Activated gamma-delta T cell treated with anti-CD3 and anti-CD28 coated beads, Interleukin-2, amount 50 U/mL, for 16 hours (primary cell): ENCODE measurements around the gene RPS23.
"Not testable (repeated sequence)": the region's sequence is repeated elsewhere in the genome, so short reads cannot be mapped to it uniquely, and the experiment has no call there.

Experiments used
- DNase-seq: peaks from one replicate; pipeline ENCODE4 v3.0.0-alpha.2; 2020; ENCODE audit warnings: low read depth

The RPS23 gene

DNA sequence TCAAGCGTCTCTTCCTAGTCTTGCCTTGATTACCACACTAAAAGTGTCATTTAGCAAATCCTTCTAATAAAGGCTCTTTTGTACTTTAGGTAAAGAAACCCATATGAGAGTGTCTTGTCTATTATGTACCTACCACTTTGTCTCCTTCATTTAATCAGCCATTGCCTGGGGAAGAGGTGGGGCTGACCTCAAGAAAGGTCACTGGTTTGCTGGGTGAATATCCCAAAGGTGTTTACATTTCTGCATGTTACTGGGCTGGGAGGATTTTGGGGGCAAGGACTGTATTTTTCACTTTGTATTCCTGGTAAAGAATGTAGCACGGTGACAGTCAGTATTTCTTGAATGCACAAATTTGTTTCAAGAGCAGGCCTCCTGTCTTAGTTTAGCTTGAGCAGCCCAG lies 11.9 kb upstream of the RPS23 start:
- no peak for DNase-seq

DNA sequence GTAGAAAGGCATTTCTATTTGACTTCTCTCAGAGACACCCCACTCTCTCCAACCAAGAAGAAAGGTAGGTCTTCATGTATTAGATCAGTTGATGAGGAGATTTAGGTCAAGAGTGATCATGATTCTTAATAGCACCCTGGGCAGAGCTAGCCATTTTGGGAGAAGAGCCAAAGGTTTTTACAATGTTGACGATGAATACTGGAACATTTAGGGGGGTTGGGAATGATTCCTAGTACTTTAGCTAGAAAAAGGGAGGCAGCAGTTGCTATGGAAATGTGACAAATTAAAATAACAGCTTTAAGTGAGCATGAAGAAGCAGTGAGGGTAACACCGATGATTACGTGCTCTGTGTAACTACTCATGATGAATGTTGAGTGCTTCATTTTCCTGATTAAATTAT lies 9.5 kb upstream of the RPS23 start:
- no peak for DNase-seq

DNA sequence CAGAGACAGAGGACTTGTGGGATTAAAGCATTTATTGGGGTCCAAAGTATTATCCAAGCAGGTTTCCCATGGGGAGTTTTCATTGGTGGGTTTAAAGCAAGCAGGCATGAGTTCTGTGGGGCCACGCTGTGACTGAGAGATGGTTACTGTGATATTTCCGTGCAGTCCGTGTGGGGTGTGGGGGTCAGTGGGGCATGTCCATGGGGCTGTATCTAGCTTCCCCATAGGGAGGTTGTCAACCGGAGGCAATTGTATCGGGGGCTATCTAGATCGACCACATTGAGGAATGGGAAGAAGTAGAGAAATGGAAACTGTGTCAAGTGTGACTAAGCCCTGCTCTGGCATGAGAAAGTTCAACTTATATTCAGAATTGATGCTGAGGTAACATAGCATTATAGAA lies 7.1 kb upstream of the RPS23 start:
- DNase-seq, result no peak

DNA sequence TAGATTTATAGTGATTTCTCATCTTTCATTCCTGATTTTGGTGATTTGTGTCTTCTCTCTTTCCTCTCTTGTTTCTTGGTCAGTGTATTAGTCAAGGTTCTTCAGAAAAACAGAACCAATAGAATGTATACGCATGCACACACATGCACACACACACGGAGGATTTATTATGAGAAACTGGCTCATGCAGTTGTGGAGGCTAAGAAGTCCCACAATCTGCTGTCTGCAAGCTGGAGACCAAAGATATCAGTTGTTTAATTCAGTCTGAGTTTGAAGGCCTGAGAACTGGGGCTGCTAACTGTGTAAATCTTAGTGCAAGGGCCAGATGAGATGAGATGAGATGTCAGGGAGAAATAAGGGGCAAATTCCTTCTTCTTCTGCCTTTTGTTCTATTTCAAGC lies 5.7 kb upstream of the RPS23 start:
- DNase-seq, result no peak

DNA sequence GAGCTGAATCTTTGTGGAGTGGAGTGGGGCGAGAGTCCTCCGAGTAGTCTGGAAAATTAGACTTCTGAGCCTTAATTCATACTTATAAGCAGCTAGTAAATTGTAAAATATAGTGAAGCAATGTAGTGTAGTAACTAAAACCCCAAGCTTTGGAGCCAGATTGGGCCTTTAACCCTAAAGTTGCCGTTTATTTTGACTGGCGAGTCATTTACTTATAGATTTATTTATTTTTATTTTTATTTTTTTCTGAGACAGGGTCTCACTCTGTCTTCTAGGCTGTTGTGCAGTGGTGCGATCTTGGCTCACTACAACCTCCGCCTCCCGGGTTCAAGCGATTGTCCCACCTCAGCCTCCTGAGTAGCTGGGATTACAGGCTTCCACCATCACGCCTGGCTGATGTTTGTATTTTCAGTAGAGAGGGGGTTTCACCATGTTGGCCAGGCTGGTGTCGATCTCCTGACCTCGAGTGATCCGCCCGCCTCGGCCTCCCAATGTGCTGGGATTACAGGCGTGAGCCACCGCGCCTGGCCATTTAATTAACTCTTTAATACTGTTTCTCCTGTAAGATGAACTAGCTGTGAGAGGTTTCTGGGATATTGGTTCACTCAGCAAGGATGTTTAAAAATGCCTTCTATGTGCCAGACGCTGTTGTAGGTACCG lies 687 bp upstream of the RPS23 start:
- DNase-seq, result no peak

DNA sequence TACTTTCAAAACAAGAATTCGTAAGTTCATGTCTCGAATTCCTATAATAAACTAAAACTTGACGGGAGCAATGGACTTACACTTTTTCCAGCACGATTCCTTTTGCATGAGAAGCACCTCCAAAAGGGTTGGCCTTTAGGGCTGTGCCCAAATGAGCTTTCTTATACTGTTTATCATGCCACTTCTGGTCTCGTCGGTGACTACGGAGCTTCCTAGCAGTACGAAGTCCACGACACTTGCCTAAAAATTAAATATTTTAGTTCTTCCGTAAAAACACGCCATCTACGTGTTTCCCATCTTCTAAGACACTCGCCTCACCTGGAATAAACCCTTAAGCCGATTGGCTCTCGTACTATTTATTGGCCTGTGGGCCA lies 554 bp downstream of the RPS23 start:
- no peak for DNase-seq

DNA sequence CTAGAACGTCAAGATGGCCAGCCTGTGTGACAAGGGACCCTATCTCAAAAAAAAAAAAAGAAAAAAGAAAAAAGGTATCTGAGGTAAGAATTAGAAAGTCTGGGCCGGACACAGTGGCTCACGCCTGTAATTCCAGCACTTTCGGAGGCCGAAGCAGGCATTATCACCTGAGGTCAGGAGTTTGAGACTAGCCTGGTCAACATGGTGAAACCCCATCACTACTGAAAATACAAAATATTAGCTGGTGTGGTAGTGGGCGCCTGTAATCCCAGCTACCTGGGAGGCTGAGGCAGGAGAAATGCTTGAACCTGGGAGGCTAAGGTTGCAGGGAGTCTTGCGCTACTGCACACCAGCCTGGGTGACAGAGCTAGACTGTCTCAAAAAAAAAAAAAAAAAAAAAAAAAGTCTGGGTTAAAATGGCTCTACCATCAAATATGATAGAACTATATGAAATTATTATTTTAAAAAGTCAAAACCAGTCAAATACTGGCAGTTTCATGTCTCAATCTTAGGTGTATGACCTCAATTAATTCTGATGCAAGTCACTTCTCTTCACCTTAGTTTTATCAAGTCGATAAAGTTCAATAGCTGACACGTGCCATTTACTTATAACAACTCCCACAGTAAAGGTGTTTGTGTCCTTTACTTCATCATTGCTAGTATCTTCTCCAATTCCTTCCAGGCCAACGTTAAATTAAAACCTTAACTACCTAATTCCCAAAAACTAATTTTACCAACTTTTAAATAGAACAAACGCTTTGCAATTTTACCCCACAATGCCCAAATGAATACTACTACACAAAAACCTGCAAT lies 1.1 kb downstream of the RPS23 start:
- DNase-seq, result no peak

DNA sequence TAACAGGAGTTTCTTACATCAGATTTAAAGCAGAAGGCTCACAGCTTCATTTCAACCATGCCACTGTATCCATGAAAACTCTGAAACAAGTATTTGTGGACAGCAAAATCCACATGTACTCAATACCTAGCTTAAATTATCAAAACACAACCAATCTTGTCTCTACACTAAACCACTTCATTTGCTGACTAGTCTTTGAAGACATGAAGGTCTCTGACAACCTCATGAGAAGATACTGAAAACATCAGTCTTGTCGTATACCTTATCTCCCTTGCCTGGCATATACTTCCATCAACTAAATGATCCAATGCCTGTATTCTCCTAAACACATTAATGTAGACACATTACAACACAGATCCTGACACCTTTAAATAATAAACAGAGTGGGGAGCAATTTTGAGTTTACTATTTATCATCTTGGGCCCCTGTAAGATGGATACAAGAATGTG lies 2.9 kb downstream of the RPS23 start:
- no peak for DNase-seq

DNA sequence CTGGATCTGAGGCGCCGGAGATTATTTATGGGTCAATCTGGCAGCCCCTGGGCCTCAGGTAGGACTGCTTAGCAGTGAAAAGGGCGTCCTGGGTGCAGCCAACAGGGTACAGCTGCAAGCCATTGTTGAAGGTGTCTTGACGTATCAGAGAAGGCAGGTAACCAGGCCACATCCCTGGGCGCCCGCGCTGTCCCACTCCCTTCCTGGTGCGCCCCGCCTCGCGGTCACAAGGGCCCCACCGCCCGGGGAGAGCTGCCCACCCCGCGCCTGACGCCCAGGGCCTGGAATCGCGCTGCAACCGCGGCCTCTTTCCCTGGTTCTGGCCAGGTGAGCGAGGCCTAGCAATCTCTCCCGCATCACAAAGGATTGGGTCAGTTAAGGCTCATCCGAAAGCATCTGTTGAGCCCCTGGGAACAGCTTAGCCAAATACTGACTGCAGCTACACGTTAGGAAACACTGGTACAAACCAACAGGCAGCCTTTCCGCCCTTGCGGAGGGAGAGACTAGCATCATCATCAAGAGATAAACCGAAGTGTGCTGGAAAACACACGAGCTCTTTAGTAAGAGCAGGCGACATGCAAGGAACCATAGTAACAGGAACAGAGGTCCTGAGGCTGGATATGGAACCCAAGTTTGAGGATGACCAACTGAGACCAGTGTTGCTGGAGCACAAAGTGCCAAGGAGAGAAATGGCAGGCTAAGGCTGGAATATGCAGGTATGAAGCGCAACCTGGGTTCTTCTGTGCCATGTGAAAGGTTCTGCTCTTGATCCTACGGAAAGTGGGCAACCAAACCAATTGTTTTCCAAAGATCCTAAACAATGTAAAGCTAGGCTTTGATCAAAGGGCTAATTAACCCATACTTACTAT lies 3.6 kb downstream of the RPS23 start:
- DNase-seq, result no peak

DNA sequence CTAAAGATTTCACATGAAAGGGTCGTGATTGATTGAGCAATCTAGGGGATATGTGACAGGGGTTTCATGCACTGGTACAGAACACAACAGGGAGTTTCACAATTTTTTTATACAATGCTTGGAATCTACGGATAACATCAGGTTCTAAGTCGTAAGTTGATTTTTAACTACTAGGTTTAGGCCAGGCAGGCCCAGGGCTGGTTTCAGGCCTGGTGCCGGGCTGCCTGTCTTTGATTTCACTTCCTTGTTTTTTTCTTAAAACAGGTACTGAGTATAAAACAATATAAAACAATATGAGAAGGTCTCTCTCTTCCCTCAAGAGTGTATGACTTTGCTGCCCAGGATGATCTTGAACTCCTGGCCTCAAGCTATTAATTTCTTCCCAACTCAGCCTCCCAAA lies 4.7 kb downstream of the RPS23 start:
- DNase-seq, result not testable (repeated sequence)

DNA sequence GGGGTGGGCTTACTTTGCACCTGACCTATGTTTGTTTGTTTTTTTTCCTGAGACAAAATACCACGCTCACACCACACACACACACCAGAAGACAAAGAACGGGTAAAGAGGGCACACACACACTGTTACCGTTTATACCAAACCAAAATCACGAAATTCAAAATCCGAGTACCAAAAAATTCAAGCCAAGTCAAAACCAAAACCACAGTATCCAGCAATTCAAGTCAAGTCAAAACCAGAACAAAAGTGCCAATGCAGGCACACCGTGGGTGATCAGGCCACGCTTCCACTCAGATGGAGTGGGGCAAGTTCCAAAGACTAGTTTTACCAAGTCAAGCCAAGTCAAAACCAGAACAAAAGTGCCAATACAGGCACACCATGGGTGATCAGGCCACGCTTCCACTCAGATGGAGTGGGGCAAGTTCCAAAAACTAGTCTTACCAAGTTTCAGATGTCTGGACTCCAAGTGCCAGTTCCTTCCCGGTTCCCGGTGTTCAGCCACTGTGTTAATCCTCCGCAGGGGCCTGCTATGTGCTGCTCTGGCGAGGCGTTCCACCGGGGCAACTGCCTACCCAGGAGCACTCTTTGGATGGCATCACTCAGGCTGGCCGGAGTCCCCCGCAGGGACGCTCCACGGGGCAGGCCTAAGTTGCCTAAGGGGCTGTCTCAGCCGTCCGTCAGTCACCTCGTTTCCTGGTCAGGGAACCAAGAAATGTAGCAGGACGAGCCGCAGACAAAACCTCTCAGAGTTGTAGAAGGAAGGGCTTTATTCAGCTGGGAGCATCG lies 5.4 kb downstream of the RPS23 start:
- DNase-seq, result not testable (repeated sequence)

DNA sequence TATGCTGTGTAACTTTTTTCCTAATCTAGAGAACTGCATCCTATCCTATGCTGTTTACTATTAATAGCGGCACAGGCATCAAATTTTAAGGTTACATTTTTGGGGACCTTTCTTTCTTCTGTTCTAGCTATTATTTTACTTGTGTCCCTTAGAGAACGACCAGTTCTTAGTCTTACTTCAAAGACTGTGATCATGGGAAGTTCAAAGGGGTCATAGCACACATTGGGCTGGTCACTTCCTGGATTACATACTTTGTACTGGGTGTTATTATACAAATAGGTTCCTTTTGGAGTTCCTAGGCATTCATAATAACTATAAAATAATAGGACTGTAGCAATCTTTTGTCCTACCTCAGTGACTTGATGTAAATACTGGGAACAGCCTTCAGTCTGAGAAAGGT lies 8.8 kb downstream of the RPS23 start:
- DNase-seq, result not testable (repeated sequence)

DNA sequence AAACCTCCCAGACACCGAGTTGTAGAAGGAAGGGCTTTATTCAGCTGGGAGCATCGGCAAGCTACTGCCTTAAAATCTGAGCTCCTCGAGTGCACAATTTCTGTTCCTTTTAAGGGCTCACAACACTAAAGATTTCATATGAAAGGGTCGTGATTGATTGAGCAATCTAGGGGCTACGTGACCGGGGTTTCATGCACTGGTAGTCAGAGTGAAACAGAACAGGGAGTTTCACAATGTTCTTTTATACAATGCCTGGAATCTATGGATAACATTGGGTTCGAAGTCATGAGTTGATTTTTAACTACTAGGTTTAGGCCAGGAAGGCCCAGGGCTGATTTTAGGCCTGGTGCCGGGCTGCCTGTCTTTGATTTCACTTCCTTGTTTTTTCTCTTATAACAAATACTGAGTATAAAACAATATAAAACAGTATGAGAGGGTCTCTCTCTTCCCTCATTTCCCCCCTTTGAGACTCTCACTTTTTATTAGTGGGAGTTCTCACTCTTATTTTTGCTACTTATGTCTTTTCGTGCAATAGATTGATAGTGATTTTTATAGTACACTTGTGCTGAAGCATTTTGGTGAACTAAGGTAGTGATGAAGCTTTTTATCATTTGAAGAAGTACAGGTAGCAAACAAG lies 10.7 kb downstream of the RPS23 start:
- DNase-seq, result not testable (repeated sequence)

DNA sequence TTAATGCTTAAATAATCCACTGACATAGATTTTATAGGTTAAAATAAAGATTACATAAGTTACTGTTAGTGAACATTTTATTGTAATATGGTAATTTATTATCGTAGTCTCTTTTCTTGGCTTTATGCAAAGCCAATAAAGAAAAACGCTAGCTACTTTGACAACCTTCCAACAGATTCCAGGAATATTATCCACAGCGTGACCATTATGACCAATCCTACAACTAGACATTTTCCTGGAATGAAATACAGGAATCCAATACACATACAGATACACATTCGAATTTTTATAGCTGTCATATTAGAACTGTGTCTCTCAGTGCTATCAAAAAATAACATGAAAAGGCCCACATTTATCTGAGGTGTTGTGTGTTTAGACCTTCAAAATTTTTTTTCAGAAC lies 13.1 kb downstream of the RPS23 start:
- no peak for DNase-seq

DNA sequence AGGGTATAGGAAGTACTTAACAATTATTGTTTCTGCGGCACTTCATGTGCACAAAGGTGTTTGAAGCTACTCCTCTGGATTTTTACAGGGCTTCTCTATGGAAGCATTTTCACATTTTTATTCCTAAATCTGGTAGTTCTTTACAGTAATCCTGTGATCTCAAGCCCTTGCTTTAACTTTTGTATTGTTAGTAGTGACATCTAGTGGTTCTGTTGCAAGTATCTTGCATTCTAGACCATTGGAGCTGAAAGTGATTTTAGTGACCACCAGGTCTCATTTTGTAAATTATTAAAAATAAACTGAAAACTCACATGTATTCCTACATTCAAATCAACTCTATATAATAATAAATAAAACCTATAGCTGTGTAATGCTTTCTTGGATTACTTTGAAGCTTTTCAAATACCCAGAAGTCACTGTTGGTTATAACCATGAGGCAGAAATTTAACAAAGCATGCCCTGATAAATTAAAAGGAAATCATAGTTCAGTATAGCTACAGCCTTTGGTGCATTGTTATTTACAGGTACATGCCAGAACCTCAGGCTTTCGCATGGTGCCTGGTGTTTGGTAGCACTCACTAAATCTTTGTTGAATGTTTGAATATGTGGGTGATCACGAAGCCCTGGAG lies 18.9 kb downstream of the RPS23 start:
- no peak for DNase-seq

DNA sequence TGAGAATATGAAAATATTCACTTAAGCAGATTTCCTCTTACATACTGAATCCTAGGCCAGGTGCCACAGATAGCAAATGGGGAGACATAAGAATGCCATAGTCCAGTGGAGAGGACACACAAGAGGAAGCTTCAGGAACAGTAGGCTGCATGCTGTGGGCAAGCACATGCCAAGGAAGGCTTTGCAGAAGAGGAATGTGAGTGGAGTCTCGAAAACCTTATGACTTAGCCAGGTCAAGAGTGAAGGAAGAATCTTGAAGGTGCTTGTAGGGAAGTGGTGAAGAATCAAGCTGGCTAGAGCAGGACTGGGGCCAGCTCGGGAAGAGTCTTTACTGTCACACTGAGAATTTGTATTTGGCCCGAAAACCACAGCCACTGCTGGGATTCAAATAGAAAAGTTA lies 20.4 kb downstream of the RPS23 start:
- DNase-seq, result no peak

DNA sequence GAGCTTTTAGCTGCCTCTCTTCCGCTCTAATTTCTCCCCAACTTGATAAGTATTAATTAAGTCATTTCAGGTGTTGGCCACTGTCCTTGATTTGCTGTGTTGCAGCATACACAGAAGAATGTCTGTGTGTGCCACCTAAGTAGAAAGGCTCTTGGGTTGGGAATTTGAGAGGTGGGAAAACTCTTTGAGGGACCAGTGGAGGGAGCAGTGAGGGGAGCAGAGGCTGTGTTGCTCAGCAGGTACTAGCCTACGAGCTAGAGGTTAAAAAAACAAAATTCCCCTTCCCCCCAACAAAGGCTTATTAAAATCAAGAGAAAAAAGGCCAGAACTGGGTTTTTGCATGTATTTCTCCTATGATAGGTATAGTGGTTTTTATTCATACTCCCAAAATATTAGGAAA lies 20.9 kb downstream of the RPS23 start:
- no peak for DNase-seq

DNA sequence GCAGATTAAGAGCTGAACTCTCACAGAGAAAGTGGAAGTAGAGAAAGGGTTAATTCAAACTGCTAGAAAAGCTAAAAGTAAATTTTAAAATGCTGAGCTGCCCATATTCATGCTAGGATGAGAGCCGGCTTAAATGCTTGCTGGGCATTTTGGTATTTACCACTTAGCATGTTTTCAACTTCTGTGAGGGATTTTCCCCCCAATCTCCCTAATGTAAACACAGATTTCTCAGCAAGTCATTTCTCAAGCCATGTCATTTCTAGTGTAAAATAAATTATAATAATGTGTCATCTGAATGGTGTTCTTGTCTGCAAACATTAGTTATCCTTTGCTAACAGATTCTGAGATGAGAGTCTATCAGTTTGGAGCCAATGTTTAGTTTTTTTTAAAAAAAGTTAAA lies 22.3 kb downstream of the RPS23 start:
- no peak for DNase-seq

DNA sequence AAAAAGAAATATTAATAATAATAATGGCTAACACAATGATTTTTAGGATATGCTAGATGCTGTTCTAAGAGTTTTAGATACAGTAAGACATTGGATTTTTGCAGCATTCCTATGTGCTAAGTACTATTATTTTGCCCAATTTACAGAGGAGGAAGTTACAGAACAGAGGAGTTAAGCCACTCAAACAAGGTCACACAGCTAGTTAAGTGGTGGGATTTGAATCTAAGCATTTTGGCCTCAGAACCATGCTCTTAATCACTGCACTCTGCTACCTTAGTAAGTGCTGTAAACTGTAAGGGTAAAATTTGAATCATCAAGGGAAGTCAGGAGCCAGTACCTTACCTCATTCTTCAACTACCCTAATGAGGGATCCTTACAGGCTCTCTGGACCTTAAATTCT lies 25.4 kb downstream of the RPS23 start:
- DNase-seq, result no peak

DNA sequence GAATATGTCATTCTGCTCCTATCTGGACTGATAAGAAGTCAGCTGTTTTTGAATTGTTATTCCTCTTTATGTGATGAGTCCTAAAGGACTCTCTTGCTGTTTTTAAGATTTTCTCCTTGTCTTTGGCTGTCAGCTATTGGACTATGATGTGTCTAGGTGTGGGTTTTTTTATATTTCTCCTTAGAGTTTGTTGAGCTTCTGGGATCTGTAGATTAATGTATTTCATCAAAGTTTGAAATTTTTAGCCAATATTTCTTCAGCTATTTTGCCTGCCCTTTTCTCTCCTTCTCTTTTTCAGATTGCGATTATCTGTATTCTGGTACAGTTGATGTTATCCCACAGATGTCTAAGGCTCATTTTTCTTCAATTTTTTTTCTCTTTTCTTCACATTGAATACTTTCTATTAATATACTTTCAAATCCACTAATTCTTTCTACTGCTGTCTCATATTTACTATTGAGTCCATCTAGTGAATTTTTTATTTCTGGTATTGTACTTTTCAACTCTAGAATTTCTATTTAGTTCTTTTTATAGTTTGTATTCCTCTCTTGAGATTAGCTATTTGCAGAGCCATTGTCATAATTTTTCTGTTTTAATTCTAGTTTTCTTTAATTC lies 31.1 kb downstream of the RPS23 start:
- DNase-seq, result no peak
